CD4-positive, alpha-beta T cell treated with Interleukin-17A for 4 hours (primary cell): ENCODE data around the gene RAB12.
"Not testable (repeated sequence)": the region's sequence is repeated elsewhere in the genome, so short reads cannot be mapped to it uniquely, and the experiment has no call there.

Experiments used
- DNase-seq: peaks from one replicate; pipeline ENCODE4 v3.0.0-alpha.2; 2020; ENCODE audit warnings: mixed read lengths

Gene RAB12

GRCh38 chr18:8651478-8652261 lies 42.4 kb downstream of the RAB12 start:
- not testable (repeated sequence) for DNase-seq

GRCh38 chr18:8654503-8655451 lies 45.5 kb downstream of the RAB12 start:
- DNase-seq = no peak

GRCh38 chr18:8656232-8656631 lies 47.0 kb downstream of the RAB12 start:
- no peak for DNase-seq

- no peak for DNase-seq
Measured at GRCh38 chr18:8657050-8657820, 48.0 kb downstream of the RAB12 start.

- DNase-seq = no peak
Measured at GRCh38 chr18:8657873-8658470, 48.7 kb downstream of the RAB12 start.

GRCh38 chr18:8658858-8659485 lies 49.7 kb downstream of the RAB12 start:
- no peak for DNase-seq

- DNase-seq = no peak
Measured at GRCh38 chr18:8659609-8660242, 50.5 kb downstream of the RAB12 start.

GRCh38 chr18:8660316-8660715 lies 51.1 kb downstream of the RAB12 start:
- no peak for DNase-seq

GRCh38 chr18:8661754-8662559 lies 52.7 kb downstream of the RAB12 start:
- DNase-seq = no peak

- DNase-seq = no peak
Measured at GRCh38 chr18:8662560-8663255, 53.5 kb downstream of the RAB12 start.

- DNase-seq = no peak
Measured at GRCh38 chr18:8667846-8668245, 58.6 kb downstream of the RAB12 start.

GRCh38 chr18:8668381-8668780 lies 59.1 kb downstream of the RAB12 start:
- DNase-seq = no peak

GRCh38 chr18:8669571-8669970 lies 60.3 kb downstream of the RAB12 start:
- DNase-seq = no peak

GRCh38 chr18:8673256-8674209 lies 64.3 kb downstream of the RAB12 start:
- DNase-seq = no peak

- DNase-seq = no peak
Measured at GRCh38 chr18:8675057-8675456, 65.8 kb downstream of the RAB12 start.

- no peak for DNase-seq
Measured at GRCh38 chr18:8681196-8681595, 72.0 kb downstream of the RAB12 start.

GRCh38 chr18:8684577-8684976 lies 75.3 kb downstream of the RAB12 start:
- no peak for DNase-seq

- no peak for DNase-seq
Measured at GRCh38 chr18:8685141-8685913, 76.1 kb downstream of the RAB12 start.
